Measurements from ENCODE around the gene CCDC116.
A peak's percentile ranks its signal among the peaks of the same experiment; 100 is the strongest.
"Not testable (repeated sequence)": the region's sequence is repeated elsewhere in the genome, so short reads cannot be mapped to it uniquely, and the experiment has no call there.

CCDC116 gene

DNA sequence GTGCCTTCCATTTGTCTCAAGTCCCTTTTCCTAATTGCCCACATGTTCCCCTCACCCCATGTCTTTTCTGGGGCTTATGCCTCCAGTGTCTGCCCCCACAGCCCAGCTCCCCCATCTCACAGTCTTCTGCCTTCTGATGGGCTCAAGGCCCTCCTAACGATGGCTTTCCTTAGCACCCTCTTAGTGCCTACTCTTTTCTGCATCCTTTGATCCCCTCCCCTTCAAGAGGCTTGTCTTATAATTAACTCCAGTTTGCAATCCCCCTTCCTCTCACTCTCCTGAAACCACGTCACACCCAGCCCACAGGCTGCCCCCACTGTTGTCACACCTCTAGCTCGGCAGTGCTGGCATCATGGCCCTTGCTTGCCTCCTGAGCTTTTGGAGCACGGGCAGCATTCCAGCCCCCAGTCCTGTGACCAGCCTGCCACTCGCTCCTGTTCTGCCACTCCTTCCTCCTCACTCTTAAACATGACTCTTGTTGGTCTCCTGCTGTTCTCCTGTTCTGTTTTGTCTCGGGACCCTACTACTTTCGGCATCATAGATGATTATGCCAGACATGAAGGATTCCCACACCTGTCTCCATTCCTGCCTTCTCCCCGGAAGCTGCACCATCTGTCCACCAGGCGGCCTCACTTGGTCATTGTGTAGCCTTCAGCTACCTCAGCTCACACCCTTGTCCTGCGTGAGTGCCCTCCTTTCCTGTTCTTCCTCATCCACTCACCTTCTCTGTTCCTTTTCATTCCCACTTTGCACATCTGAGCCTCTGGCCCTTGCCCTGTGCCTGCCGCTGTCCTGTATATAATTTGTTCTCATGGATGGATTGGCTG is 38.9 kb upstream of the CCDC116 start:
- H3K9ac ChIP-seq = no peak overlapping the region

DNA sequence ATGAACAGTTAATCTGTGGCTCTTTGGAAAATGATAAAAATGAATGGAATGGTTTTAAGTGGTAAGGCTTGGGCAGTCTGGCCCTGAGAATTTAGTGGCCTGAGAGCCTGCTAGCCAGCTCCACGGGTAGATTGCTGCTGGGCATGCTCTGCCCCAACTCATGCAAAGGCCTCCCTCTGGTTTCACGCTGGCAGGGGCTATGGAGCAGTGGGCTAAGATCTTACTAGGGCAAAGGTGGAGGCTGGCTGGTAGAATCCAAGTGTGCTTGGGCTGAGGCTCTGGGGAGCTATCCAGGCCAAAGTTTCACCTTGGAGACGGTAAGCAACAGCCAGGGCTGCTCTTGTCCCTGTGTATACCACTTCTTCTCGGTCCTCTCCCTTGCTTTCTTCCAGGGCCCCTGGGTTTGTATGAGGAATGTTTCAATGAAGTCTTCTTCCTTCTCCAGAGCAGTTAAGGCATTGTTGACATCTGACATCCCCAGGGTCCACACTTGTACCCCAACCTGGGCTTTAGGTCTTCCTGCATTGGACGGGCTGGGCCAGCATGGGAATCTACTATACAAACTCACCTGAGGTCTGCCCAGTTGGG is 37.6 kb upstream of the CCDC116 start:
- H3K27ac ChIP-seq = no peak overlapping the region
- no peak overlapping the region for H3K9ac ChIP-seq
- H3K9me3 ChIP-seq (ENCODE audit: control insufficient read depth, low read length) = no peaks in the 10 kb centered on the region
- H3K4me3 ChIP-seq (ENCODE audit: low read depth, low read length) = no peak overlapping the region
- TF ChIP-seq, protein P1, sequence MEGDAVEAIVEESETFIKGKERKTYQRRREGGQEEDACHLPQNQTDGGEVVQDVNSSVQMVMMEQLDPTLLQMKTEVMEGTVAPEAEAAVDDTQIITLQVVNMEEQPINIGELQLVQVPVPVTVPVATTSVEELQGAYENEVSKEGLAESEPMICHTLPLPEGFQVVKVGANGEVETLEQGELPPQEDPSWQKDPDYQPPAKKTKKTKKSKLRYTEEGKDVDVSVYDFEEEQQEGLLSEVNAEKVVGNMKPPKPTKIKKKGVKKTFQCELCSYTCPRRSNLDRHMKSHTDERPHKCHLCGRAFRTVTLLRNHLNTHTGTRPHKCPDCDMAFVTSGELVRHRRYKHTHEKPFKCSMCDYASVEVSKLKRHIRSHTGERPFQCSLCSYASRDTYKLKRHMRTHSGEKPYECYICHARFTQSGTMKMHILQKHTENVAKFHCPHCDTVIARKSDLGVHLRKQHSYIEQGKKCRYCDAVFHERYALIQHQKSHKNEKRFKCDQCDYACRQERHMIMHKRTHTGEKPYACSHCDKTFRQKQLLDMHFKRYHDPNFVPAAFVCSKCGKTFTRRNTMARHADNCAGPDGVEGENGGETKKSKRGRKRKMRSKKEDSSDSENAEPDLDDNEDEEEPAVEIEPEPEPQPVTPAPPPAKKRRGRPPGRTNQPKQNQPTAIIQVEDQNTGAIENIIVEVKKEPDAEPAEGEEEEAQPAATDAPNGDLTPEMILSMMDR (IDR thresholded peaks at IDR 0.05) = no peak
- H3K36me3 ChIP-seq (ENCODE audit: control insufficient read depth, insufficient read depth, low read length) = no peaks in the 10 kb centered on the region
- H3K79me2 ChIP-seq = peaks cover 28% of the 10 kb centered on the region
- no peak overlapping the region for H2AFZ ChIP-seq
- H3K27me3 ChIP-seq (ENCODE audit: control insufficient read depth, insufficient read depth, low read length) = no peaks in the 10 kb centered on the region
- H3K4me1 ChIP-seq = no peaks in the 10 kb centered on the region
- no peak overlapping the region for H3K4me2 ChIP-seq (ENCODE audit: low read length)

More for the DNA sequence above, 38.9 kb upstream of the CCDC116 start:
- no peaks in the 10 kb centered on the region for H3K36me3 ChIP-seq (ENCODE audit: control insufficient read depth, insufficient read depth, low read length)
- no peak overlapping the region for H3K27ac ChIP-seq
- peaks cover 32% of the 10 kb centered on the region for H3K79me2 ChIP-seq
- H3K4me3 ChIP-seq (ENCODE audit: low read depth, low read length) = no peak overlapping the region
- no peaks in the 10 kb centered on the region for H3K9me3 ChIP-seq (ENCODE audit: control insufficient read depth, low read length)
- H3K4me1 ChIP-seq = no peaks in the 10 kb centered on the region
- H3K27me3 ChIP-seq (ENCODE audit: control insufficient read depth, insufficient read depth, low read length) = no peaks in the 10 kb centered on the region
- H3K4me2 ChIP-seq (ENCODE audit: low read length) = no peak overlapping the region
- TF ChIP-seq, protein P1 (IDR thresholded peaks at IDR 0.05) = peak; percentile 23
- H2AFZ ChIP-seq = no peak overlapping the region

DNA sequence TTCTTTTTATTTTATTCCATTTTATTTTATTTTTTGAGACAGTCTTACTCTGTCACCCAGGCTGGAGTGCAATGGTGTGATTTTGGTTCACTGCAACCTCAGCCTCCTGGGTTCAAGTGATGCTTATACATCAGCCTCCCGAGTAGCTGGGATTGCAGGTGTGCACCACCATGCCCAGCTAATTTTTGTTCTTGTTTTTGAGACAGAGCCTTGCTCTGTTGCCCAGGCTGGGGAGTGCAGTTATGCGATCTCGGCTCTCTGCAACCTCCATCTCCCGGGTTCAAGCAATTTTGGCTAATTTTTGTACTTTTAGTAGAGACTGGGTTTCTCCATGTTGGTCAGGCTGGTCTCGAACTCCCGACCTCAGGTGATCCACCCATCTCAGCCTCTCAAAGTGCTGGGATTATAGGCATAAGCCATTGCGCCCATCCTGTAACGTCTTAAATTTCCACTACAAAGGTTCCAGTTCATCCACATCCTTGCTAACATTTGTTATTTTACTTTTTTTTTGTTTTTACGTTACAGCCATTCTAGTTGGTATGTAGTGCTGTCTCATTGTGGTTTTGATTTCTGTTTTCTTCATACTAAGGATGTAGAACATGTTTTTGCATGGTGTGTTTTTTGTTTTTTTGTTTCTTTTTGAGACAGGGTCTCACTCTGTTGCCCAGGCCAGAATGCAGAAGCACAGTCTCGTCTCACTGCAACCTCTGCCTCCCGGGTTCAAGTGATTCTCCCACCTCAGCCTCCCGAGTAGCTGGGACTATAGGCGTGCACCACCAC is 36.0 kb upstream of the CCDC116 start:
- not testable (repeated sequence) for H3K9ac ChIP-seq; H3K4me2 ChIP-seq (ENCODE audit: low read length); H3K4me1 ChIP-seq; H3K9me3 ChIP-seq (ENCODE audit: control insufficient read depth, low read length); H3K4me3 ChIP-seq (ENCODE audit: low read depth, low read length); H3K36me3 ChIP-seq (ENCODE audit: control insufficient read depth, insufficient read depth, low read length); H3K27ac ChIP-seq; H3K27me3 ChIP-seq (ENCODE audit: control insufficient read depth, insufficient read depth, low read length); H2AFZ ChIP-seq
- H3K79me2 ChIP-seq = peaks cover 24% of the 10 kb centered on the region

DNA sequence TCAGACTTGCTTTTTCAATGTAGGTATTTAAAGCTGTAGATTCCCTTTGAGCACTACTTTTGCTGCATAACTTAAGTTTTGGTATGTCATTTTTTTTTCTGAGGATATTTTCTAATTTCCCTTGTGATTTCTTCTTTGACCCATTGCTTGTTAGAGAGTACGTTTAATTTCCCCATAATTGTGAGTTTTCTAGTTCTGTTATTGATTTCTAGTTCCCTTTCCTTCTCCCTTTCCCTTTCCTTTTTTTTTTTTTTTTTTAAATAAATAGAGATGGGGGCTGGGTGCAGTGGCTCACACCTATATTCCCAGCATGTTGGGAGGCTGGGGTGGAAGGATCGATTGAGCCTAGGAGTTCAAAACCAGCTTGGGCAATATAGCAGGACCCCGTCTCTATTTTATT is 34.3 kb upstream of the CCDC116 start:
- Histone ChIP-seq H3K4me2 (ENCODE audit: low read length) (no peak overlapping the region), H3K27ac (no peak overlapping the region), H3K79me2 (peaks cover 34% of the 10 kb centered on the region), H3K27me3 (ENCODE audit: control insufficient read depth, insufficient read depth, low read length) (no peaks in the 10 kb centered on the region), H3K4me1 (no peaks in the 10 kb centered on the region), H3K9ac (no peak overlapping the region), H2AFZ (no peak overlapping the region), H3K4me3 (ENCODE audit: low read depth, low read length) (no peak overlapping the region), H3K36me3 (ENCODE audit: control insufficient read depth, insufficient read depth, low read length) (no peaks in the 10 kb centered on the region), H3K9me3 (ENCODE audit: control insufficient read depth, low read length) (no peaks in the 10 kb centered on the region)
- TF ChIP-seq, protein P1 (IDR thresholded peaks at IDR 0.05) = no peak

All from parathyroid adenoma (tissue), 2 donors.